HG03095 (cell line): ENCODE results near the gene SYS1.

Source experiments
- ATAC-seq: cut with Tn5 transposase; IDR thresholded peaks from one replicate; pipeline ENCODE4 v1.9.1; 2021; ENCODE audit warnings: moderate library complexity; ENCODE audit not compliant: unreplicated experiment

SYS1 gene

GRCh38 chr20:45374966-45375365 is 12.0 kb downstream of the SYS1 start:
- no peak for ATAC-seq

- no peak for ATAC-seq
These were observed 14.3 kb downstream of the SYS1 start for GRCh38 chr20:45377269-45377668.

GRCh38 chr20:45378191-45378590 is 15.2 kb downstream of the SYS1 start, which contains the start of gene TP53TG5:
Gene TP53TG5 (minus strand): TSS chr20:45378325. CDS start chr20:45378236, 89 bp downstream.
- ATAC-seq: no peak

GRCh38 chr20:45387274-45387673 is 24.3 kb downstream of the SYS1 start:
- no peak for ATAC-seq

GRCh38 chr20:45390931-45391330 is 28.0 kb downstream of the SYS1 start:
- no peak for ATAC-seq

- ATAC-seq: no peak
These were observed 28.6 kb downstream of the SYS1 start for GRCh38 chr20:45391559-45391958.

GRCh38 chr20:45392733-45393132 is 29.8 kb downstream of the SYS1 start:
- ATAC-seq: no peak

GRCh38 chr20:45394221-45395113 is 31.5 kb downstream of the SYS1 start:
- no peak for ATAC-seq

GRCh38 chr20:45395114-45395415 is 32.1 kb downstream of the SYS1 start:
- no peak for ATAC-seq

GRCh38 chr20:45399018-45399417 is 36.1 kb downstream of the SYS1 start:
- ATAC-seq: no peak

GRCh38 chr20:45400346-45401031 is 37.5 kb downstream of the SYS1 start:
- ATAC-seq: no peak

GRCh38 chr20:45402946-45403345 is 40.0 kb downstream of the SYS1 start:
- no peak for ATAC-seq

- ATAC-seq: no peak
These were observed 41.5 kb downstream of the SYS1 start for GRCh38 chr20:45404438-45404837.

- ATAC-seq: no peak
These were observed 42.8 kb downstream of the SYS1 start for GRCh38 chr20:45405571-45406259.

GRCh38 chr20:45406260-45407066 is 43.5 kb downstream of the SYS1 start:
- no peak for ATAC-seq

- ATAC-seq: no peak
These were observed 44.2 kb downstream of the SYS1 start for GRCh38 chr20:45407067-45407745.

GRCh38 chr20:45407783-45408645 is 45.1 kb downstream of the SYS1 start, which contains the start of gene DBNDD2:
Gene DBNDD2 (plus strand): TSS chr20:45408289. CDS start chr20:45408468, 179 bp downstream.
- ATAC-seq: no peak

GRCh38 chr20:45408646-45409213 is 45.8 kb downstream of the SYS1 start:
- ATAC-seq: no peak
